K562 (cell line): ENCODE data around the gene EGFL7. TPM values are rescaled to one million over a fixed set of nuclear protein-coding genes. Genes with fewer than 3 reads are reported as not detected.

ENCODE experiments used
- BCOR ChIP-seq: fragments of 450-650 bp; IDR thresholded peaks from 2 replicates; pipeline ENCODE4 v1.6.1; 2016
- CHD4 ChIP-seq: fragments of 200-600 bp; sonication (generic); IDR thresholded peaks from 3 replicates; pipeline ENCODE4 v1.6.1; 2012; ENCODE audit warnings: low read depth, mild to moderate bottlenecking, mixed read lengths, low read length, inconsistent platforms; ENCODE audit not compliant: insufficient read depth, insufficient replicate concordance, poor library complexity, severe bottlenecking
- GABPA ChIP-seq: fragments of 200-800 bp; sonication (Bioruptor generic); conservative IDR thresholded peaks from 2 replicates; pipeline ENCODE4 v1.6.1; 2016; ENCODE audit warnings: low read depth, missing genetic modification characterization, missing compliant biosample characterization
- HMGN3 ChIP-seq: IDR thresholded peaks from 2 replicates; pipeline ENCODE4 v1.6.1; 2011; ENCODE audit warnings: borderline replicate concordance, low read depth, mild to moderate bottlenecking, mixed read lengths, low read length; ENCODE audit not compliant: insufficient read length; ENCODE audit errors: extremely low read depth
- HNRNPLL ChIP-seq: fragments of 200-400 bp; formaldehyde crosslinking; IDR thresholded peaks from 2 replicates; pipeline ENCODE4 v1.6.1; 2017; ENCODE audit warnings: low read length, low read depth, mild to moderate bottlenecking; ENCODE audit not compliant: poor library complexity, severe bottlenecking
- JUN ChIP-seq, 2 experiments: sonication (generic) in 1 of 2; formaldehyde crosslinking in 1 of 2; IDR thresholded peaks; 2 replicates each; pipeline versions ENCODE4 v1.6.1 to v1.8.0; 2012 to 2022; ENCODE audit warnings: borderline replicate concordance in 2 of 2, mild to moderate bottlenecking in 2 of 2, improper control_type of control experiment in 1 of 2, low read depth in 1 of 2, low read length in 1 of 2, missing genetic modification reagents in 1 of 2
- KLF16 ChIP-seq: IDR thresholded peaks from 2 replicates; pipeline ENCODE4 v1.6.1; 2016; ENCODE audit warnings: antibody characterized with exemption
- MEIS2 ChIP-seq: fragments of 450-650 bp; IDR thresholded peaks from 2 replicates; pipeline ENCODE4 v1.6.1; 2014; ENCODE audit warnings: mild to moderate bottlenecking; ENCODE audit not compliant: partially characterized antibody
- NBN ChIP-seq: fragments of 450-650 bp; IDR thresholded peaks from 2 replicates; pipeline ENCODE4 v1.6.1; 2016; ENCODE audit warnings: low read depth, mild to moderate bottlenecking
- TEAD4 ChIP-seq, 2 experiments: sonication (generic) in 1 of 2; formaldehyde crosslinking in 1 of 2; IDR thresholded peaks; 2 replicates each; pipeline versions ENCODE4 v1.6.1 to v1.8.0; 2012 to 2022; ENCODE audit warnings: borderline replicate concordance in 1 of 2, inconsistent platforms in 1 of 2, low read length in 1 of 2, mild to moderate bottlenecking in 1 of 2, missing genetic modification reagents in 1 of 2
- ZBTB17 ChIP-seq: fragments of 450-650 bp; formaldehyde crosslinking; IDR thresholded peaks from 2 replicates; pipeline ENCODE4 v1.4.0; 2020; ENCODE audit warnings: mild to moderate bottlenecking
- ZFP36 ChIP-seq: fragments of 150-350 bp; IDR thresholded peaks from 2 replicates; pipeline ENCODE4 v1.6.1; 2018; ENCODE audit warnings: low read length, low read depth; ENCODE audit not compliant: partially characterized antibody
- ZNF589 ChIP-seq: fragments of 200-800 bp; sonication (Bioruptor generic); IDR thresholded peaks from 2 replicates; pipeline ENCODE4 v1.6.1; 2016; ENCODE audit warnings: low read depth, missing genetic modification characterization, missing compliant biosample characterization
- ZNF696 ChIP-seq: fragments of 250-450 bp; sonication (Bioruptor Pico); conservative IDR thresholded peaks from 2 replicates; pipeline ENCODE4 v1.4.0; 2020; ENCODE audit warnings: mild to moderate bottlenecking, moderate library complexity
- polyA plus RNA-seq, 8 experiments: library from polyadenylated mRNA; depleted of rRNA in 4 of 8; stranded (reverse) in 5 of 8; unstranded in 3 of 8; fragments of >200 nt; fragmentation: Nextera tagmentation in 2 of 8; fragmentation: Illumina TruSeq in 1 of 8; extraction: Ambion mirVana in 2 of 8; extraction: Trizol in 1 of 8; gene quantifications; 2 replicates each; pipeline versions ENCODE4 v1.2.1 to v1.2.3, GENCODE V29; 2011 to 2014; ENCODE audit warnings: inconsistent platforms in 1 of 8, missing spikeins in 1 of 8
- total RNA-seq, 7 experiments: library from RNA; depleted of rRNA in 6 of 7; stranded (reverse); fragments of >200 nt in 6 of 7; fragmentation: Illumina TruSeq in 2 of 7; extraction: Trizol in 2 of 7; gene quantifications; 2 replicates each; pipeline versions ENCODE4 v1.2.1 to v1.2.3, GENCODE V29; 2011 to 2021; ENCODE audit warnings: low replicate concordance in 1 of 7
- TF ChIP-seq, protein P1 (sequence below): sonication (generic); formaldehyde crosslinking; IDR thresholded peaks from 2 replicates; pipeline ENCODE4 v1.8.1; 2022; ENCODE audit warnings: missing genetic modification reagents
- TF ChIP-seq, protein P2 (sequence below): sonication (generic); formaldehyde crosslinking; IDR thresholded peaks from 2 replicates; pipeline ENCODE4 v1.8.0; 2022; ENCODE audit warnings: mild to moderate bottlenecking, low read depth, missing genetic modification reagents
- TF ChIP-seq, protein P3 (sequence below), 2 experiments: IDR thresholded peaks; 2 replicates each; pipeline ENCODE4 v1.6.1; 2012; ENCODE audit warnings: improper control_type of control experiment in 2 of 2, low read depth in 2 of 2, low read length in 2 of 2, borderline replicate concordance in 1 of 2
- TF ChIP-seq, protein P4 (sequence below): fragments of 250-450 bp; sonication (Bioruptor Pico); IDR thresholded peaks from 2 replicates; pipeline ENCODE4 v1.5.0; 2021; ENCODE audit warnings: mild to moderate bottlenecking, borderline replicate concordance

Gene EGFL7
- total and polyA plus RNA-seq, 9 of the 15 experiments (the other 6 are each of a cell fraction or from before 2014, with no cell fraction given), result 1.5 to 286 (median 55.5) TPM

DNA sequence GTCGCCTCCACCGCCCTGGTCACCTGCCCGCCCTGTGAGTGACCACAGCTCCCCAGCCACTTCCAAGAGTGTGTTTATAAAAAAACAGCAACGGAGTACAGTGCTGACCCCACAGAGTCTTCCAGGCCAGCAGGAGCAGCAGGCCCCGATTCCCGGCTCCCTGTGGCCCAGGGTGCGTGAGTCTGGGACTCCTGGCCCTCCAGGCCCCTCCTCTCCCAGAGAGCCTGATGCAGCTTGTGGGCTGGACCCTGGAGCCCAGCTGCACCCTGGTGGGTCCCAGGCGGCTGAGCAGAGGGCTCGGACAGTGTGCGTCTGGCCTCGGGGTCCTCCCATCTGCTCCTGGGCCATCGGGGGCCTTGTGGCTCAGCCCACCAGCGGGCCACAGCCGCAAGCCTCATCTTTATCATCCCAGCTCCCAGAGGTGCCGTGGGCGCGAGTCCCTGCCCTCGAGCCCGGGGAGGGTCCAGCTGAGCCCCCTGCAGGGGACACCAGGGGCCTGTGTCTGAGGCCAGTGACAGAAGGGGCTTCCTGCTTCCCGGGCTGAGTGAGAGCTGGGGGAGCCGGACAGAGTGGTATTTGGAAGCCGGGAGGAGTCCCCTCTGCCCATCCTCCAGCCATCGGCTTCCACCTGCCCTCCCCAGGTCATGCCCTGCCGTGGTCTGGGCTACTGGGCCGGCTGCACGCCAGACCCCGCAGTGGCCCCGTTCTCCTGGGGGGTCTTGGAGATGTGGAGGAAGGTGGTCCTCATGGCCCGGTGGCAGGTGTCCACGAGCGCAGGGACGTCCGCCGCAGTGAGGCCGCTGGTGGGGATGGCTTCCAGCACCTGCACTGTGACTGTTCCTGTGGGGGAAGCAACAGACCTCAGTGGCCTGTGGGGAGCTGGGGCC is 10.6 kb downstream of the EGFL7 start (continued):
- TF ChIP-seq TEAD4 (IDR thresholded peaks at IDR 0.05; ENCODE audit: low read length) (no peak), TEAD4 (CRISPR knock-in tag; IDR thresholded peaks at IDR 0.05; ENCODE audit: borderline replicate concordance) (no peak), ZBTB17 (CRISPR knock-in tag) (peak; percentile 86), CHD4 (no peak), NBN (no peak), KLF16 (no peak), HNRNPLL (peak; percentile 40), ZNF589 (CRISPR knock-in tag) (no peak), BCOR (no peak), MEIS2 (no peak), ZNF696 (CRISPR knock-in tag) (no peak), JUN (IDR thresholded peaks at IDR 0.05; ENCODE audit: borderline replicate concordance, low read depth, low read length) (no peak), JUN (CRISPR knock-in tag; IDR thresholded peaks at IDR 0.05; ENCODE audit: borderline replicate concordance) (no peak), HMGN3 (peak; percentile 75), ZFP36 (no peak), GABPA (tag) (no peak)
- TF ChIP-seq, protein P1, sequence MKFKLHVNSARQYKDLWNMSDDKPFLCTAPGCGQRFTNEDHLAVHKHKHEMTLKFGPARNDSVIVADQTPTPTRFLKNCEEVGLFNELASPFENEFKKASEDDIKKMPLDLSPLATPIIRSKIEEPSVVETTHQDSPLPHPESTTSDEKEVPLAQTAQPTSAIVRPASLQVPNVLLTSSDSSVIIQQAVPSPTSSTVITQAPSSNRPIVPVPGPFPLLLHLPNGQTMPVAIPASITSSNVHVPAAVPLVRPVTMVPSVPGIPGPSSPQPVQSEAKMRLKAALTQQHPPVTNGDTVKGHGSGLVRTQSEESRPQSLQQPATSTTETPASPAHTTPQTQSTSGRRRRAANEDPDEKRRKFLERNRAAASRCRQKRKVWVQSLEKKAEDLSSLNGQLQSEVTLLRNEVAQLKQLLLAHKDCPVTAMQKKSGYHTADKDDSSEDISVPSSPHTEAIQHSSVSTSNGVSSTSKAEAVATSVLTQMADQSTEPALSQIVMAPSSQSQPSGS, result no peak
- TF ChIP-seq, protein P2, sequence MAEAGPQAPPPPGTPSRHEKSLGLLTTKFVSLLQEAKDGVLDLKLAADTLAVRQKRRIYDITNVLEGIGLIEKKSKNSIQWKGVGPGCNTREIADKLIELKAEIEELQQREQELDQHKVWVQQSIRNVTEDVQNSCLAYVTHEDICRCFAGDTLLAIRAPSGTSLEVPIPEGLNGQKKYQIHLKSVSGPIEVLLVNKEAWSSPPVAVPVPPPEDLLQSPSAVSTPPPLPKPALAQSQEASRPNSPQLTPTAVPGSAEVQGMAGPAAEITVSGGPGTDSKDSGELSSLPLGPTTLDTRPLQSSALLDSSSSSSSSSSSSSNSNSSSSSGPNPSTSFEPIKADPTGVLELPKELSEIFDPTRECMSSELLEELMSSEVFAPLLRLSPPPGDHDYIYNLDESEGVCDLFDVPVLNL (CRISPR knock-in tag), result no peak
- TF ChIP-seq, protein P3, sequence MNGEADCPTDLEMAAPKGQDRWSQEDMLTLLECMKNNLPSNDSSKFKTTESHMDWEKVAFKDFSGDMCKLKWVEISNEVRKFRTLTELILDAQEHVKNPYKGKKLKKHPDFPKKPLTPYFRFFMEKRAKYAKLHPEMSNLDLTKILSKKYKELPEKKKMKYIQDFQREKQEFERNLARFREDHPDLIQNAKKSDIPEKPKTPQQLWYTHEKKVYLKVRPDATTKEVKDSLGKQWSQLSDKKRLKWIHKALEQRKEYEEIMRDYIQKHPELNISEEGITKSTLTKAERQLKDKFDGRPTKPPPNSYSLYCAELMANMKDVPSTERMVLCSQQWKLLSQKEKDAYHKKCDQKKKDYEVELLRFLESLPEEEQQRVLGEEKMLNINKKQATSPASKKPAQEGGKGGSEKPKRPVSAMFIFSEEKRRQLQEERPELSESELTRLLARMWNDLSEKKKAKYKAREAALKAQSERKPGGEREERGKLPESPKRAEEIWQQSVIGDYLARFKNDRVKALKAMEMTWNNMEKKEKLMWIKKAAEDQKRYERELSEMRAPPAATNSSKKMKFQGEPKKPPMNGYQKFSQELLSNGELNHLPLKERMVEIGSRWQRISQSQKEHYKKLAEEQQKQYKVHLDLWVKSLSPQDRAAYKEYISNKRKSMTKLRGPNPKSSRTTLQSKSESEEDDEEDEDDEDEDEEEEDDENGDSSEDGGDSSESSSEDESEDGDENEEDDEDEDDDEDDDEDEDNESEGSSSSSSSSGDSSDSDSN (IDR thresholded peaks at IDR 0.05; ENCODE audit: borderline replicate concordance in 1 of 2, low read depth in 2 of 2, low read length in 2 of 2), result peak; percentile 44 to 59; a peak in 1 of 4 replicates
- TF ChIP-seq, protein P4, sequence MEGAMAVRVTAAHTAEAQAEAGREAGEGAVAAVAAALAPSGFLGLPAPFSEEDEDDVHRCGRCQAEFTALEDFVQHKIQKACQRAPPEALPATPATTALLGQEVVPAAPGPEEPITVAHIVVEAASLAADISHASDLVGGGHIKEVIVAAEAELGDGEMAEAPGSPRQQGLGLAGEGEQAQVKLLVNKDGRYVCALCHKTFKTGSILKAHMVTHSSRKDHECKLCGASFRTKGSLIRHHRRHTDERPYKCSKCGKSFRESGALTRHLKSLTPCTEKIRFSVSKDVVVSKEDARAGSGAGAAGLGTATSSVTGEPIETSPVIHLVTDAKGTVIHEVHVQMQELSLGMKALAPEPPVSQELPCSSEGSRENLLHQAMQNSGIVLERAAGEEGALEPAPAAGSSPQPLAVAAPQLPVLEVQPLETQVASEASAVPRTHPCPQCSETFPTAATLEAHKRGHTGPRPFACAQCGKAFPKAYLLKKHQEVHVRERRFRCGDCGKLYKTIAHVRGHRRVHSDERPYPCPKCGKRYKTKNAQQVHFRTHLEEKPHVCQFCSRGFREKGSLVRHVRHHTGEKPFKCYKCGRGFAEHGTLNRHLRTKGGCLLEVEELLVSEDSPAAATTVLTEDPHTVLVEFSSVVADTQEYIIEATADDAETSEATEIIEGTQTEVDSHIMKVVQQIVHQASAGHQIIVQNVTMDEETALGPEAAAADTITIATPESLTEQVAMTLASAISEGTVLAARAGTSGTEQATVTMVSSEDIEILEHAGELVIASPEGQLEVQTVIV (CRISPR knock-in tag), result peak; percentile 70; the same call in 1 of the 2 replicates
